ENCODE measurements around the gene PHKA1.
"Not testable (repeated sequence)": the region's sequence is repeated elsewhere in the genome, so short reads cannot be mapped to it uniquely, and the experiment has no call there.

The PHKA1 gene

GRCh38 chrX:72568406-72569092 lies 145.6 kb downstream of the PHKA1 start:
- DNase-seq, result no peak

DNA sequence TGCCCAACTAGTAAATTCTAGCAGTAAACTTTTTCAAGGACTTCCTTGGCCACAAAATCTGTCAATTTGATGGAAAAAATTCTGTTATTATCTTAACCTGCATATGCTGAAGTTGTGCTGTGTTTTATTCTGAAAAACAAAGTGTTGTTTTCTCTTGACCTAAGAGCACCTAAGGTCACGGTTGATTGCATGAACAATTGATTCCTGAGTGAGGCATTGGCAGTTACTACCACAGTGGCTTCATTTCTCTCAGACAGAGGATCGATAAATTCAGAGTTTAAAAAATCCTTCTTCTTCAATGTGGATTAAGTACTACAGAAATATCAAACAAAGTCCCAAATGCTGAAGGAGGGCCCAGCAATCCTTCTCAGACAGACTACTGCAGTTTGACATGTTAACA lies 147.7 kb downstream of the PHKA1 start:
- no peak for DNase-seq

DNA sequence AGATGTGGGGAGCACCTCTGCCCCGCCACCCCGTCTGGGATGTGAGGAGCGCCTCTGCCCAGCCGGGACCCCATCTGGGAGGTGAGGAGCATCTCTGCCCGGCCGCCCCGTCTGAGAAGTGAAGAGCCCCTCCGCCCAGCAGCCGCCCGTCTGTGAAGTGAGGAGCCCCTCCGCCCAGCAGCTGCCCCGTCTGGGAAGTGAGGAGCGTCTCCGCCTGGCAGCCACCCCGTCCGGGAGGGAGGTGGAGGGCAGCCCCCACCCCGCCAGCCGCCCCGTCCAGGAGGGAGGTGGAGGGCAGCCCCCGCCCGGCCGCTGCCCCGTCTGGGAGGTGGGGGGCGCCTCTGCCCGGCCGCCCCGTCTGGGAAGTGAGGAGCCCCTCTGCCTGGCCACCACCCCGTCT lies 154.5 kb downstream of the PHKA1 start:
- DNase-seq, result not testable (repeated sequence)

DNA sequence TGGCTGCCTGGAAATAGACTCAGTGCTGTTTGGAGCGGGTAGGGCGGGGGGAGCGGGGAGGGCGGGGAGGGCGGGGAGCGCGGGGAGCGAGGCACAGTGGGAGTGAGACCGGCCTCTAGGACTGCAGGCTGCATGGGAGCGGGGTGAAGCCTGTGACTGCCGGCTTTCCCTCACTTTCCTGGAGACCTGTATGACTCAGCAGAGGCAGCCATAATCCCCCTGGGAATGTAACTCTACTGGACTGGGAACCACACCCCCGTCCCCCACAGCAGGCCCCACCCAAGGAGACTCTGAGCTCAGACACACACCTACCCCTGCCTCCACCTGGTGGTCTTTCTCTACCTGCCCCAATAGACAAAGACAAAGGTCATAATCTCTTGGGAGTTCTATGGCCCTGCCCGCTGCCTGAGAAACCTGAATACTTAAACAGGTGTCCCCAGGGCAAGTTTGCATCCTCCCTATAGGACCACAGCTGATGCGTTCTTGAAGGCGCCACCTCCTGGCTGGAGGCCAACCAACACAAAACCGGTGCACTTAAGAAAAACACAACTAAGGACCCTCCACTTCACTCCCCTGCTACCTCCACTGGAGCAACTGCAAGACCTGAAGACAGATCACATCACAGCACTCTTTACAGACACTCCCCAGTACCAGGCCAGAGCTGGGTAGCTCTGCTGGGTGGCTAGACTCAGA lies 159.5 kb downstream of the PHKA1 start:
- peak; percentile 25 for DNase-seq

- not testable (repeated sequence) for DNase-seq
Measured at GRCh38 chrX:72552443-72552842, 161.7 kb downstream of the PHKA1 start.

DNA sequence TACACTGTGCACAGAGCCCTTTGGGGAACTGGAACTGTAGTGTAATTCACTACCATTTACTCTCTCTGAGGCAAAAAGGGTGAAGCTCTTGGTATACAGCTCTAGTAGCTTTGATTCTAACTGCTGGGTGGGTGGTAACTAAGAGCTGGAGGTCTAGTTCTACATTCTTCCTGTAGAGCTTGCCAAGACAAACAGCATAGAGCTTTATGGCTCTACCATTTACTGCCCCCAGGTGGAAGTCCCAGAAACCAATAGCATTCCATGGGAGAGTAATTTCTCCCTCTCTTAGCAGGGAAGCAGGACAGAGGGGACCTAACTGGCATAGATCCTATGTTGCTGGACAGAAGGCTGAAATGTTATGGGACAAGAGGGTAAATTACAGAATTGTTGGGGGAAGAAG lies 168.1 kb downstream of the PHKA1 start:
- peak; percentile 2 for DNase-seq

DNA sequence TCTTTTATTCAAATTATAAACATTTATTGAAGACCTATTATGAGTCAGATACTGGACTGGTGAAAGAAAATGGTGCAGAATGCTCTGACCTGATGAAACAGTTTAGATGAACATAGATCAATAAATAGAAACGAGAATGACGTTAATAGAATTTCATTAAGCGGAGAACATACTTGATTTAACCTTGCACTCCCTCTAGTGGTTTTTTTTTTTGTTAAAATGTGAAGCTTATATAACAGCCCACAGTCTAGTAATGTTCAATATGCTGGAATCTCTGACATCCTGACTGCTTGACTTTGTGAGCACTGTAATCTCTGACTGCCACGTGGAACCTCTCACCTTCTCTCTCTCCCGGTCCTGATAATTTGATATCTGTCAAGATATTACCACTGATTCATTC lies 173.8 kb downstream of the PHKA1 start:
- peak; percentile 44 for DNase-seq

DNA sequence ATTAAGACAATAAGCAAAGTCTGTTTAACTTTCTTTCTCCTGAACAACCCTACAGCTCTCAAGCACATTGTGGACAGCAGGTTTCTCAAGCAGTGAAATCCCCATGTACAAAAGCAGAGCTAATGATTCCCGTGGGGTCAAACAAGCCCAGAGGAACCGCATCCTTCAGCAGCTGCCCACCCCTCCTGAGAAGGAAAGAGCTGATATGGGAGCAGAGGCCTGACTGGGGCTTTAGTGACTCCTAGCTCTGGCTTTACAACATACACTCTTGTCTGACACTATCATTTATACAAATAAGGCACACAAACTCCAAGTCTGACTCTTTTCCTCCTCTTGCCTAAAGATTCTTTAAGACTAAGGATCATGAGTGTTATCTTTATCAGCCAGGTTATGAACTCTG lies 174.3 kb downstream of the PHKA1 start:
- no peak for DNase-seq

DNA sequence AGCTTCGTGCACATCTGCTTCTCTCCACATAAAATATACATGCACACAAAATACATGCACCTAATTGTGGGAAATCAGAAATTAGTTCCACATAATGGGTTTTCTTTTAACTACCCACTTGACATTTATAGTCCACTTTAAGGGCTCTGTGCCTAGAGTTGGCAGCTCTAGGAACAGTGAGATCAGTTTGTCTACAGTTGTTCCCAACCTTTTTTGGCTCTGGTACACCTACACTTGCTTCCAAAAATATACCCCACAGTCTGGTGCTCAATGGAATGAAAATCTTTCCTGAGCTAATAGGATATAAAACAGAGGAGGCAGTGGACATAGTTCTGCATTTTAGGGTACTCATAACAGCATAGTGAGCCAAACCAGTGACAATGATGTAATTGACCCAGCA lies 177.6 kb downstream of the PHKA1 start:
- no peak for DNase-seq

DNA sequence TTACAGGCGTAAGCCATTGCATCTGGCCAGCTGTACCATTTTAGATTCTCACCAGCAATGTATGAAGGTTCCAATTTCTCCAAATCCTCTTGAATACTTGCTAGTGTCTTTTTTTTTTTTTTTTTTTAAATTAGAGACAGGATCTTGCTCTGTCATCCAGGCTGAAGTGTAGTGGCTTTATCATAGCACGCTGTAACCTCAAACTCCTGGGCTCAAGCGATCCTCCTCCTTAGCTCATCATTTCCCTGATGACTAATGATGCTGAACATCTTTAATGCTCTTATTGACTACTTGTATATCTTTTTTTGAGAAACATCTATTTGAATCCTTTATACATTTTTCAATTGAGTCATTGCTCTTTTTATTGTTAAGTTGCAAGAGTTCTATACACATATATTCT lies 181.7 kb downstream of the PHKA1 start:
- no peak for DNase-seq
